GM18520 (cell line): ENCODE data around the gene MSRB3.
"Not testable (repeated sequence)": the region's sequence is repeated elsewhere in the genome, so short reads cannot be mapped to it uniquely, and the experiment has no call there.

Experiments
- ATAC-seq: cut with Tn5 transposase; IDR thresholded peaks from one replicate; pipeline ENCODE4 v1.9.1; 2021; ENCODE audit not compliant: unreplicated experiment

Gene MSRB3

DNA sequence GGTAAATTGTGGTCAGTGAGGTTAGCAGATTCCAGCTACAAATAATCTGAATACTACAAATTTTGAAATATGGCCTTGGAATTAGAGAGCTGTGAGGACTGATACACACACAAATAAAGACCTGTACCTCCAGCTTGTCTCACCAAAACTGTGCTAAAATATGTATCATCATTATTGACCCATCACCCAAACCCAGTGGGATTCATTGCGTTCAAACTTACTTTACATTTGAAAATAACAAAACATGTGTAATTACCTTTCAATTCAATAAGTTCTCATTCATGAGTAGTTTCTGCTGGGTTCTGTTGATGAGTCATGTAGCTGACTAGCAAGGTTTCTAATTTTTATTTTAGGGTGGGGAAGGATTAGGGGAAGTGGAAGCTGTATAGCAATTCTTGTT is 170.9 kb downstream of the MSRB3 start:
- ATAC-seq = no peak

DNA sequence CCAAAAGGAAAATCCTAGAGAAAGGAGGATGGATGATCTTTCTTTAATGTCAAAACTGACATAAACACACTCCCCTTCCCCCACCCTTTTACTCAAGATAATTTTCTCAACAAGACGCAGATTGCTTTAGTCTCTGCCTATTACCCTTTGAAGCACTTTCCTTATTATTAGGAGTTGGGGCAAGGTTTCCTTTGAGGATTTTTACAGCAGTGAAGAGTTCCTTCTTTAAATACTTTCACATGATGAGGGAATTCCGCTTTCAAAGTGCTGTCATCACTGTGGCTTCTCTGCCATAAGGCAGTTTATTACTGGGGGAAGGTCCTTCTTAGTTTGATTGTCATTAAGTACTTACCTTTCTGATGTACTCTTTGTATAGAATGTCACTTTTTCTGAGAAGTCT is 172.1 kb downstream of the MSRB3 start:
- no peak for ATAC-seq

DNA sequence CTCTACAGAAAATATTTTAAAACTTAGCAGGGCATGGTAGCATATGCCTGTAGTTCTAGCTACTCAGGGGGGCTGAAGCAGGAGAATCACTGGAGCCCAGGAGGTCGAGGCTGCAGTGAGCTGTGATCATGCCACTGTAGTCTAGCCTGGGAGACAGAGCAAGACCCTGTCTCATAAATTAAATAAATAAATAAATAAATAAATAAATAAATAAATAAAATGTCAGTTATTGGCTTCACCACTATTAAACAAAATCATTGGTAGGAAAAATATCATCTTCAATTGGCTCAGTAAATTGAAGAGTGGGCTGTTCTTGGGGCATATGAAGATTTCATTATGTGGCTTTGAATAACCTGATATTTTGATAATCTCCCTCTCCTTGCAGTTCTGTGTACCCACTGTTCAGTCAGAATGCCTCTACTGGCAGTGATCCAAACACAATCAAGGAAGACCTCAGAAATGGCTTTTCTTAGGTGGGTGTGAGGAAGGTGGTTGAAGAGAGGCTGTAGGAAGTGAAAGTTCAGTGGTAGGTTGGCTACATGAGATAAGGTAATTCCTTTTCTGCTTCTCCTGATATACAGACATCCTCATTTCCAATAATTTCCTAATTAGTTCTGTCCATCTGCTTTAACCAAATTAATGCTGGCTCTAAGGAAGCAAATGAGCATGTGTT is 175.8 kb downstream of the MSRB3 start:
- ATAC-seq = no peak

DNA sequence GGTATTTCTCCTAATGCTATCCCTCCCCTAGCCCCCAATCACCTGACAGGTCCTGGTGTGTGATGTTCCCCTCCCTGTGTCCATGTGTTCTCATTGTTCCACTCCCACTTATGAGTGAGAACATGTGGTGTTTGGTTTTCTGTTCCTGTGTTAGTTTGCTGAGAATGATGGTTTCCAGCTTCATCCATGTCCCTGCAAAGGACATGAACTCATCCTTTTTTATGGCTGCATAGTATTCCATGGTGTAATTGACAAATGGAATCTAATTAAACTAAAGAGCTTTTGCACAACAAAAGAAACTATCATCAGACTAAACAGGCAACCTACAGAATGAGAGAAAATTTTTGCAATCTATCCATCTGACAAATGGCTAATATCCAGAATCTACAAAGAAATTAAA is 178.9 kb downstream of the MSRB3 start:
- ATAC-seq = not testable (repeated sequence)

DNA sequence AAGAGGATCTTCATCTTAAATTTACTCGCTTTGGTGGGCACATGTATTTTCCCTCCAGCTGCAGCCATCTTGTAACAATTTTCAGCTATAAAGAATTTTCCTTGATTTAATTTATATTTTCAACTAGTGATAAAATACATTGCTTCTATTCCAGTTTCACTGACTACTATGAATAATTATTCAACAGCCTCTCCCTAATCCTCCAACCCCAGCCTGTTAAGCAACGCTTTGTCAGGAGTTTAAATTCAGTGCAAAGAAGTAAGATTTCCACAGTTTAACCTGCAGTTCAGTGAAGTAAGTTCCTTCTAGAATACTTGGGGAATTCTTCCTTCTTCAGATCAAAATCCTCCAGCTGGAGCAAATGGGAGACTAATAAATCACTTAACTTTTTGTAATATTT is 180.2 kb downstream of the MSRB3 start:
- ATAC-seq = no peak

DNA sequence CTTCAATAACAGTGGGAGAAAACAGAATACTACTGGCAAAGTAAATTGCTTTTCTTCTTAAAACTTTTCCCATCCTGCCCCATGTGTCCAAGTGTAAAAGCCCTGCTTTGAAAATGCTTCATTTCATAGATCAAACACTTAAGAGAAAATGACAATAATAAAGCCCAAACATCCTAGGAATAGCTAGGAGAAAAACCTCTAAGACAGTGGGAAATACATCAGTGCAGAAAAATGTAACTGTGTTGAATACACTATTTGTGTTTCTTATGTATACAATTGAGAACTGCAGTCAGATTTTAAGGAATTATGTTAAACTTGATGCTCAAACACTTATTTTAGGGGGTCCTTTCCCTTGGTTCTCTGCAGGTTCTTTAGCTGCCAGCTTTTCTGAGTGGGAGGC is 181.1 kb downstream of the MSRB3 start:
- no peak for ATAC-seq

DNA sequence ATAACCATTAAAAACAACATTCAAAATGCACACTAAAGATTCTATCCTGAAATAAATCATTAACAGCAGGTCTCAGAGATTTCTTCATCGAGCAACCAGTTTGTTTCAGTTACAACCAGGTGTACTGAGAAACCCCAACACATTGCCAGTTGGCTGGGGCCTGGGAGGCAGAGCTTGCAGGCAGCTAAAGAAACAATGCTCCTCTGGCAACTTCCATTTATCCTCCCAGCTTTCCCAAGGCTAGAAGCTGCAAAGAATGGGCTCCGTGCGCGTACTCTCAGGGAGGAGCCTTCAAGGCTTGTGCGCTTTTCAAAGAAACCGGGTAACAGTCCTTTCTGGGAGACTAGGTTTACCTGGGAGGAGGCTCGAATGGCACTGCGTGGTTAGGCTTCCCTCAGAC is 181.6 kb downstream of the MSRB3 start:
- no peak for ATAC-seq

DNA sequence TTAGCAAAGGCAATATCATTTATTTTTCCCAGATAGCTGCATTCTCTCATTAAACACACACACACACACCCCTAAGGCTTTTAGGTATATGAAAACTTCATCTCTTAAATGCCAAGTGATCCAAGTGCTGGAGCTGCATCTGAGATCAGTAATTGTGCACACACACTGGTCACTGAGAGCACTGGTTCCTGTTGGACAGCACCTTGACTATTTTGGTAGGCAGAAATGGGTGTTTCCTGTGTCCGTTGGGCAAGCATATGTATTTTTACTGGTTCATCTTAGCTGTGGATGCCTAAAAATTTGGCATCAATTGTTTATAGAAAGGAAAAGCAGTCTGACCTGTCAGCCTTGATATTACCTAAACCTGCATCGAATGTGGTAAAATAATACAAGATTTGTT is 182.5 kb downstream of the MSRB3 start:
- ATAC-seq = no peak

DNA sequence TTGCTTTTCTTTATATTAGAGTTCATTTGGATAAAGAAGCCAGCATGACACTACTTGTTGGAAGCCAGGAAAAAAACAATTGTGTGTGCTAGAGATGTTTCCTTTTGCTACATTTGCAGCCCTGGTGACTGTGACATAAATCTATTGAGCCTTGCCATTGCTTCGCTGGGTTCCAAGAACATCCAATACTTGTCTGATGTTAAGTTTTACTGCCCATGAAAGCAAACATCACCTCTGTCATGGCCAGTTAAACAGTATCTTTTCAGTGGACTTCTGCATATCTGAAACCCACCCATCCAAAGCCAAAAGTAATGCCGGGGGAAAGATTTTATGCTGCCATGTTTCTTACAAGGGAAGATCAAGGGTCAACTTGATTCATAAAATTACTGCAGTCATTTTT is 184.0 kb downstream of the MSRB3 start:
- no peak for ATAC-seq

DNA sequence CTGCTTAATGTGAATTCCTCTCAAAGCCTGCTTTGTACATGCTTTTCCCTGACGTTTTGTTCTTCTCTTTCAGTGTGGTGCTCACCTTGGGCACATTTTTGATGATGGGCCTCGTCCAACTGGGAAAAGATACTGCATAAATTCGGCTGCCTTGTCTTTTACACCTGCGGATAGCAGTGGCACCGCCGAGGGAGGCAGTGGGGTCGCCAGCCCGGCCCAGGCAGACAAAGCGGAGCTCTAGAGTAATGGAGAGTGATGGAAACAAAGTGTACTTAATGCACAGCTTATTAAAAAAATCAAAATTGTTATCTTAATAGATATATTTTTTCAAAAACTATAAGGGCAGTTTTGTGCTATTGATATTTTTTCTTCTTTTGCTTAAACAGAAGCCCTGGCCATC is 184.6 kb downstream of the MSRB3 start:
- no peak for ATAC-seq

DNA sequence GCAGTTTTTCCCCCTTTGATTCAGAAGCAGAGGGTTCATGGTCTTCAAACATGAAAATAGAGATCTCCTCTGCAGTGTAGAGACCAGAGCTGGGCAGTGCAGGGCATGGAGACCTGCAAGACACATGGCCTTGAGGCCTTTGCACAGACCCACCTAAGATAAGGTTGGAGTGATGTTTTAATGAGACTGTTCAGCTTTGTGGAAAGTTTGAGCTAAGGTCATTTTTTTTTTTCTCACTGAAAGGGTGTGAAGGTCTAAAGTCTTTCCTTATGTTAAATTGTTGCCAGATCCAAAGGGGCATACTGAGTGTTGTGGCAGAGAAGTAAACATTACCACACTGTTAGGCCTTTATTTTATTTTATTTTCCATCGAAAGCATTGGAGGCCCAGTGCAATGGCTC is 185.1 kb downstream of the MSRB3 start:
- ATAC-seq = no peak

DNA sequence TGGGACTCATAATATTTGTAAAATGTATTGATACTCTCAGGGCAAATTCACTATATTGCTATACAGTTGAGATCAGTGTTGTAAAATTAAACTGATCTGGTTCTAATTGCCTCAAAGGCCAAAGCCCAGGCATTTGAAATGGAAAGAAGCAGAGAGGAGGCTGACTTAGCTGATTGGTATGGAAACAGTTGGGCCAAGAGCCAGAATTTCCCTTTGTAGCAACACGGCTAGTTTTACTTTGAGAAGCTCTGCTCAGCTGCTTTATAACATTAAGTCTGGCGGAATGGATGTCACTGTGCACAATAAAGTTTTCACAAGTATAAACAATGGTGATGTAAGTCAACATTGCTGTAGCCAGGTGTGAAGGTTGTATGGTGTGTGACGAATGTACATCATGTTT is 186.4 kb downstream of the MSRB3 start:
- no peak for ATAC-seq

DNA sequence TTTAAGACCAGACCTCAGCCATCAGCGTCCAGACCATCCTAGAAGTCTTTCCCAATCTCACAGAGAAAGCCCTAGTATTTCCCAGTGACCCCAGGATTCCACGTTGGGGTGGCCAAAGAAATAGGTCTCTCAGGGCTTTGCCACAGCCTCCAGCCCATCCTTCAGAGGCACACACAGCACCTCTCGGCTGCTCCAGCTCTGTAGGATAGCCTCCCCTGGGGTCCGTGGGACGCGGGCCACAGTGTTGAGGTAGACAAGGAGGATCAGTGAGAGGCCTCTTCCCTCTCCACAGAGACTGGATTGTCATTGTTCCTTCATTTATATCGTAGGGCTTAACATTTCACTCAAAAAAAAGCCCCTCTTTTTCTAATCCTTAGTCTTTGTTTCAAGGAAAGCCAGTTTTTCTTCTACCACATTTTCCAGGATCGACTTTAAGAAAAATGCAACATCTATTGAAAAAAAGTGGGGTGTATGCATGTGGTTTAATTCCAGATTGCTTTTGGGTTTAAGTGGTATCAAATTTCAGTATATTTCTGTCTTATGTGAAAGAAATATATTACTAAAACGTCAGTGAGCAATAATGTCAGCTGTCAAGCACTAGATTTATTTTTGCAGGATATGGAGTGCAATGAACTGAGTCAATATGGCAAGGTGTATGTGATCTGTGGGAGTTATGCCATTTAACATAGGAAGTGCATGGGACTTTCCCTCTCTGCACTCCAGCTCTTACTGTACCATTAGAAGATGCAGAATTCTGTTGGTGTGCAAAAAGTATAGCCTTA is 187.5 kb downstream of the MSRB3 start:
- no peak for ATAC-seq

DNA sequence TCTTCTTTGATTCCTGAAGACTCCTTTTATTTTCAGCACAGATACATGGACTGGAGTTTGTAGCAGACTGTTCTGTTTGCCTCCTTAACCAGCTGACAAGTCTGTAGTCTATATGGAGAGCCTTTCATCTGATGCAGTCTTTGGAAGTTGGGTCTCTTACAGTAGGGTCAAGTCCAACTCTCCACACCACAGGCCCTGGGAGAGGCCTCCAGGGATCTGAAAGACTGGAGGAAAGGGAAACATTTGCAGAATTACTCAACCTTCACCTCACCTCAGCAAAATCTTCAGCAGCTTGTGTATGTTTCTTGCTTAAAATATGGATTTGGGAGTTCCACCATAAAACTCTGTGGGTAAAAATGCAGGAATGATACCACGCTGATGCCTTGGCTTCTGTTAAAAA is 188.4 kb downstream of the MSRB3 start:
- ATAC-seq = no peak

DNA sequence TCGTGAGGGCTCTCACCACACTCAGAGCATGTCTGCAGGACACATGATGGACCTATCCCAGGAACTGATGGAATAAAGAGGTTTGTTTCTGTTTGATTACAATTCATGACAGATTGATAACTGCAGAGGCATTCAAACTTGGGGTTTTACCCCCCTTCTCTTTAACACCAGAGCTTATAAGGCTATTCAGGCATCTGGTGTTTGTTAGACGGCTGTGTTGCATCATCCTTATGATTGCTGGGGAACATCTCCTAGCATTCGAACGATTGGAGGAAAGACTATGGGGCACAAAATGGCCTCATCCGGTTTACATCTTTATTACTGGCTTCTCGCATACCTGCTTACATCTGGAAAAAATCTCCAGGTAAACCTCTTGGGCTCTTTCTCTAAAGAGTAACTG is 191.8 kb downstream of the MSRB3 start:
- ATAC-seq = no peak

DNA sequence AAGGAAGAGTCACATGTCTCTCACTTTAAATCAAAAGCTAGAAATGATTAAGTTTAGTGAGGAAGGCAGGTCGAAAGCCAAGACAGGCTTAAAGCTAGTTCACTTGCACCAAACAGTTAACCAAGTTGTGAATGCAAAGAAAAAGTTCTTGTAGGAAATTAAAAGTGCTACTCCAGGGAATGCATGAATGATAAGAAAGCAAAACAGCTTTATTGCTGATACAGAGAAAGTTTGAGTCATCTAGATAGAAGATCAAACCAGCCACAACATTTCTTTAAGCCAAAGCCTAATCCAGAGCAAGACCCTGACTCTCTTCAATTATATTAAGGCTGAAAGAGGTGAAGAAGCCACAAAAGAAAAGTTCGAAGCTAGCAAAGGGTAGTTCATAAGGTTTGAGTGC is 193.6 kb downstream of the MSRB3 start:
- no peak for ATAC-seq

DNA sequence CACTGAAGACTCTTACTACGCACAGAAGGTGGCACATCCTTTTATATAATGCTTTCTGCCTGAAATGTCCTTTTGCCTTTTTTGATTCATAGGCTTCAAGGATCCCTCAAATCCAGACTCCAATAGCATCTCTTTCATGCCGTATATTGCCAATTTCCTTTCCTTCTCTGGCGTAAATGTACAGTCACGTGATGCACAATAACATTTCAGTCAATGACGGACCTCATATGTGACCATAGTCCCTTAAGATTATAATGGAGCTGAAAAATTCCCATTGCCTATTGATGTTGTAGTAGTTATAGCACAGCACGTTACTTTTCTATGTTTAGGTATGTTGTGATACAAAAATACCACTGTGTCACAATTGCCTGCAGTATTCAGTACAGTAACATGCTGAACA is 196.3 kb downstream of the MSRB3 start:
- no peak for ATAC-seq

DNA sequence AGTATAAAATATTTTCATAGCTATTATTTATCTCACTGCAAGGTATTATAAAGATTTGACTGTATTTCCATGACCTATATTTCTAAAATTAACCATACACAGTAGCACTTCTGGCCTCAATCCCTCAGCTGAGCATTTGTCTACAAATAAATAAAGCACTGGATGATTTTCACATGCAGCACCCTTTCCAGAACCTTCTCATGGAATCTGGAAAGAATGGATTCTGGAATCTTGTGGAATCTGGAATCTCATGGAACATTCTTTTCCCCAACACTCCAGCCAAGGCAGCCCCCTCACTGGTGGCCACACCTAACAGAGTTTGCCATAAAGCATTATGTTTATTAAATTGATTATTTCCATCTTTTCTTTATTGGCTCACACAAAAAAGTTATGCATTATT is 199.2 kb downstream of the MSRB3 start:
- ATAC-seq = no peak

DNA sequence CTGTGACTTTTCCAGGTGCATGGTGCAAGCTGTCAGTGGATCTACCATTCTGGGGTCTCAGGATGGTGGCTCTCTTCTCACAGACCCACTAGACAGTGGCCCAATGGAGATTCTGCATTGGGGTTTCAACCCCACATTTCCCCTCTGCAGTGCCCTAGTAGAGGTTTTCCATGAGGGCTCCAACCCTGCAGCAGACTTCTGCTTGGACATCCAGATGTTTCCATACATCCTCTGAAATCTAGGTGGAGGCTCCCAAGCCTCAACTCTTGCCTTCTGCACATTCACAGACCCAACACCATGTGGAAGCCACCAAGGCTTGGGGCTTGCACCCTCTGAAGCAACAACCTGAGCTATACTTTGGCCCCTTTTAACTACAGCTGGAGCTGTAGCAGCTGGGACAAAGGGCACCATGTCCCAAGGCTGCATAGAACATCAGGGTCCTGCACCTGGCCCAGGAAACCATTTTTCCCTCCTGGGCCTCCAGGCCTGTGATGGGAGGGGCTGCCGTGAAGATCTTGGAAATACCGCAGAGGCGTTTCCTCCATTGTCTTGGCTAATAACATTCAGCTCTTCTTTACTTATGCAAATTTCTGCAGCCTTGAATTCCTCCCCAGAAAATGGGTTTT is 205.5 kb downstream of the MSRB3 start:
- not testable (repeated sequence) for ATAC-seq

DNA sequence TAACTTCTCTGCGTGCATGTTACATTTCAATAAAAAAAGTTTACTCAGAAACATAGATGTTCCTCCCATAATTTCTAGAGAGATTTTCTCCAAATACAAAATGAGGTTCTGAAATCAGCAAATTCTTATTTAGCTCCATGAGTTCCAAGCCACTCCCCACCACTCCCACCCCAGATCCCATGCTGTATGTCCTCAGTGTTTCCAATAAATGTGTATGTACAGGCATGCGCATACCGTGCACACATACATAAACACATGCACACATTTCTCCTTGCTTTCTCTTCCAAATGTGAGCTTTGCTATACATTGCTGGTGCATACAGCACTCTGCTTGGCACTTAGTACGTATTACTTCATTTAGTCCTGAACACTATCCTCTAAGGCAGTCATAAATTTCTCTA is 209.7 kb downstream of the MSRB3 start:
- no peak for ATAC-seq

DNA sequence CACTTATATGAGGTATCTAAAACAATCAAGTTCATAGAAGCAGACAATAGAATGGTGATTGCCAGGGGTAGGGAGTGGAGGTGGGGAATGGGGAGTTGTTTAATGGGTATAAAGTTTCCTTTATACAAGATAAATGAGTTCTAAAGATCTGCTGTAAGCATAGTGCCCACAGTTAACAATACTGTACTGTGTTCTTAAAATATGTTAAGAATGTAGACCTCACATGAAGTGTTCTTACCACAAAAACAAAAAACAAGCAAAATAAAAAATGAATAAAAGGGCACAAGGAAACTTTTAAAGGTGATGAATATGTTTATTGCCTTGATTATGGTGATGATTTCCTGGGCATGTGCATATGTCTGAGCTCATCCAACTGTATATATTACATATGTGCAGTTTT is 211.8 kb downstream of the MSRB3 start:
- no peak for ATAC-seq
